Loucy (cell line): ENCODE measurements around the gene CXCL12.

Experiments used
- EZH2phosphoT487 ChIP-seq: fragments of 200-600 bp; IDR thresholded peaks from 2 replicates; pipeline ENCODE4 v1.6.1; 2018; ENCODE audit warnings: antibody characterized with exemption, mild to moderate bottlenecking, moderate library complexity, borderline replicate concordance
- TF ChIP-seq, protein P1 (sequence below): fragments of 200-600 bp; sonication (generic); conservative IDR thresholded peaks from 2 replicates; pipeline ENCODE4 v1.5.1; 2014; ENCODE audit warnings: mild to moderate bottlenecking, antibody characterized with exemption, low read length

DNA sequence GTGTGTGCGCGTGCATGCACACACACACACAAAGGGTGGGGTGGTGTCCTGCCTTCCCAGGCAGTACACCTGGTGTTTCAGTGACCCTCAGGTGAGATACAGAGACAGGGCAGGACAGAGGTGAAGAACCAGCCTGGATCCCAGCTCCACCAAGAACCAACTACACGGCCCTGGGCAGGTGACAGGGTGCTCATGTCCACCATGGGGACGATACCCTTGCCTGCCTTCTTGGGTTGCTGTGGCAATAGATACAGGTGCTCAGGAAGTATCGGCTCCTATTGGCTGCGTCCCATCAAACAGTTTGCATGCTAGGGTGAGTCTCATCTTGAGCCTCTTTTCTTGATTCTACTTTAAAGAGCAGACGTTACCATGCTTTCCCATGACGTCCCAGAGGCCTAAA is 33.7 kb upstream of the CXCL12 start:
- TF ChIP-seq, protein P1, sequence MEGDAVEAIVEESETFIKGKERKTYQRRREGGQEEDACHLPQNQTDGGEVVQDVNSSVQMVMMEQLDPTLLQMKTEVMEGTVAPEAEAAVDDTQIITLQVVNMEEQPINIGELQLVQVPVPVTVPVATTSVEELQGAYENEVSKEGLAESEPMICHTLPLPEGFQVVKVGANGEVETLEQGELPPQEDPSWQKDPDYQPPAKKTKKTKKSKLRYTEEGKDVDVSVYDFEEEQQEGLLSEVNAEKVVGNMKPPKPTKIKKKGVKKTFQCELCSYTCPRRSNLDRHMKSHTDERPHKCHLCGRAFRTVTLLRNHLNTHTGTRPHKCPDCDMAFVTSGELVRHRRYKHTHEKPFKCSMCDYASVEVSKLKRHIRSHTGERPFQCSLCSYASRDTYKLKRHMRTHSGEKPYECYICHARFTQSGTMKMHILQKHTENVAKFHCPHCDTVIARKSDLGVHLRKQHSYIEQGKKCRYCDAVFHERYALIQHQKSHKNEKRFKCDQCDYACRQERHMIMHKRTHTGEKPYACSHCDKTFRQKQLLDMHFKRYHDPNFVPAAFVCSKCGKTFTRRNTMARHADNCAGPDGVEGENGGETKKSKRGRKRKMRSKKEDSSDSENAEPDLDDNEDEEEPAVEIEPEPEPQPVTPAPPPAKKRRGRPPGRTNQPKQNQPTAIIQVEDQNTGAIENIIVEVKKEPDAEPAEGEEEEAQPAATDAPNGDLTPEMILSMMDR = no peak
- TF ChIP-seq EZH2phosphoT487 = no peak
